ENCODE data around the gene ZNRF3.
"Not testable (repeated sequence)": the region's sequence is repeated elsewhere in the genome, so short reads cannot be mapped to it uniquely, and the experiment has no call there.

The ZNRF3 gene

DNA sequence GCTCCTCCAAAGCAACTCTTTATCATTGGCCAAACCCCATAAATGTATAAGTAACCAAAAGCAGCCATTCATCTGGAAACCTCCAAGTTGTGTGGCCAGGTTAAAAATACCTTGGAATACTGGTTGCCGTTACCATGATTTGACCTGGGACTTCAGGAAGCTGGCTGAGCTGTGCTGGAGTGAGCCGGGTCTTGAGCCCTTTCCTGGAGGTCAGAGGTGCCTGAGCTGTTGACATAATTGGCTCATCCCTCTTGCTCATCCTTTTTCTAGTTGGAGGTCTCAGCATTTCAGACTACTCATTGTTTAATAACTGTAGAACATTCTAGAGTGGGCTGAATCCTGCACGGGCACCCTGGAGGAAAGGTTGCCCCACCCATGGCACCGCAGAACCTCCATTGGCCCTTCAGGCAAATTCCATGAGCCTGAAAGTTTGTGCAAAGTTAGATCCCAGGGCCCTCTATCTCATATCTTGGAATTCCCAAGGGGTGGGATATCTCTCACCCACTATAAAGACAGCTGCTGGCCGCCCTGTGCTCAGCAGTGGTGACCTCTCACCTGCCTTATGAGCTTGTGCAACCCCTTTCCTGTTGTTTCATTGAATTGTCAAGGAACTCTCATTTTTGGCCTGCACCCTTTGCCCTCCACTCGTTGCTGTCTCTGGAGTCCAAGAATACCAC is 101.2 kb downstream of the ZNRF3 start:
- no peak for DNase-seq (ENCODE audit: low read depth)

DNA sequence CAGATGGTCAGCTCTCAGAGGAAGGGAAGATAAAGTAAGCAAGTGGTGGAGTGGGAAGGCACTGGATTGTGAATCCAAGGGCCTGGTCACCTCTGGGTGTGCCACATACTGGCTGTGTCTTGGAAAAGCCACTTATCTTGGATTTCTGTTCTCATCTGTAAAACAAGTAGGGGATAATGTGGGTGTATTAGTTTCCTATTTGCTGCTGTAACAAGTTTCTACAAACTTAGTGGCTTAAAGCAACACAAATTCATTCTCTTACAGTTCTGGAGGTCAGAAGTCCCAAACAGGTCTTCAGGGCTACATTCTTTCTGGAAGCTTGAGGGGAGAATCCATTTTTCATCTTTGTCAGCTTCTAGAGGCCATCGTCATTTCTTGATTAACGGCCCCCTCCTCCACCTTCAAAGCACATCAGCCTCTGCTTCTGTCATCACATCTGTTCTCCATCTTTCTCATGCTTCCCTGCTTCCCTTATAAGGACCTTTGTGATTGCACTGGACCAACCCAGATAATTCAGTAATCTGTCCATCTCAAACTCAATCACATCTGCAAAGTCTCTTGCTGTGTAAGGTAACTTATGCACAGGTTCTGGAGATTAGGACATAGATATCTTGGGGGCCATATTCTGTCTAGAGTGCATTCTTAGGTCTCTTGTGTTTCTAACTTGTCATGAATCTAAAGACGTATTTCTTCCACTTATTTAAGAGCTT is 102.4 kb downstream of the ZNRF3 start:
- DNase-seq (ENCODE audit: low read depth) = no peak

DNA sequence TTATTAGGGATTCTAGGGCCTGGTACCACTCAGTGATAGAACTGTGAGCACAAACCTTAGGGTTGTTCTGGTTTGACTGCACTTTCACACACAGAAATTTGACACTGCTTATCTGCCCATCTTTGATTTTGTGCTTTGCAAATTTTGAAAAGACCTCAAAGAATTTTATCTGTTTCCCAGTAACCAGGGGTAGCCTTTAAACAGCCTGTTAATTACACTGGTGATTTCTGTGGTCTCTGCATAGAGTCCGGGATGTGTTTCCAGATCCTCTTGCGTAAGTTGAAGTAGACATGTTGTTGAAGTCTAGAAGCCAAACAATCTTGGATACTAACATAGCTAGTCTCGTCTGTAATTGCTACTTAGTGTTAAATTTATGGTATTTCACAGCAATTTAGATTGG is 103.0 kb downstream of the ZNRF3 start:
- DNase-seq (ENCODE audit: low read depth) = no peak

DNA sequence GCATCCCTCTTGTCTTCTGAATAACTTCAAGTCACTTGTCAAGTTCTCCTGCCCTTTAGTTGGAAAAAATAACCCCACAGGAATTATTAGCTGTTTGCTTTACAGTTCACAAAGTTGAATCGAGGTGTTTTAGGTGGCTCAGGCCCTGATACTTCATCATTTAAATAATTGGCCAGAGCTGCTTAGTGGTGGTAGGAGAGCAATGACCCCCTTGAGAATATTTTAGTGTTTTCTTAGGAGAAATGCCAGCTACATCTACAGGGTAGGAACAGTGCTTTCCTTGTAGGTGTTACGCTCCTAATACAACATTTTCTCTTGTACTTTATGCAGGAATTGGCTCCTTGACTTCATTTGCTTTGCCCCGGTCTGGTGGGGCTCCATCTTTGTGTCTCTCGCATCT is 105.1 kb downstream of the ZNRF3 start:
- no peak for DNase-seq (ENCODE audit: low read depth)

DNA sequence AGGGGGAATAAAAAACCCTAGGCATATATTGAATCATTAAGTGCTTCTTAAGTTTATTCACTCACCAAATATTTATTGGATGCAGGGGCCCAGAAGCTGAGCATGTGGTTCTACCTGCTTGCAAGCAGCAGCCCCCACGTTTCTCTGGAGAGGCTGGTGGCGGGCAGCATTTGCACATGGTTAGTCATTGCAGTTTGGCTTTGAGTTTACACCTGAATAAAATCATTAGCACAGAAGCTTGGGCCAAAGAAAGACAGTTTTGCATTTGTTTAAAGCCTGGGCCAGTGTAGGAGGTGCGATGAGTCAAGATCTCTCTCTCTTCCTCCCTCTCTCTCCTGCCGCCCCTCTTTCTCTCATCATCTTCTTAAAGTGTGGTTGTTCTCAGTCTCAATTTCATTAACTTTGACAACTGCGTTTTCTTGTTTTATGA is 105.7 kb downstream of the ZNRF3 start:
- DNase-seq (ENCODE audit: low read depth) = no peak

DNA sequence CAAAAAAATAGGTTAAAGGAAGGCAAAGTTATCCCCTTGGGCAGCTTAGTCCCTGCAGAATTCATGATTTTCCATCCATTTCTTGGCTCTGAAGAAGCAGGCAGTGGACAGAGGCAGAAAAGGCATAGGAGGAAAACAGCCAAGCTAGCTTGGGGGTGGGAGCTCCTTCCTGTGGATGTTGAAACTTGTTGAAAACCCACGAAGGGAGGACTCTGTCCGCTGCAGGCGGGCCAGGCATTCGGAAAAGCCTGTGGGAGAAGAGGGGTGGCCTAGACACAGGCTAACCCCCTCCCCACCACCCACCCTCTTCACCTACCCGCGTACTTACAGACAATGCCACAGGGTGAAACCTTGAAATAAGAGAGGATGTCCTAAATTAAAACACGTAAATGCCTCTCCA is 106.1 kb downstream of the ZNRF3 start:
- no peak for DNase-seq (ENCODE audit: low read depth)

DNA sequence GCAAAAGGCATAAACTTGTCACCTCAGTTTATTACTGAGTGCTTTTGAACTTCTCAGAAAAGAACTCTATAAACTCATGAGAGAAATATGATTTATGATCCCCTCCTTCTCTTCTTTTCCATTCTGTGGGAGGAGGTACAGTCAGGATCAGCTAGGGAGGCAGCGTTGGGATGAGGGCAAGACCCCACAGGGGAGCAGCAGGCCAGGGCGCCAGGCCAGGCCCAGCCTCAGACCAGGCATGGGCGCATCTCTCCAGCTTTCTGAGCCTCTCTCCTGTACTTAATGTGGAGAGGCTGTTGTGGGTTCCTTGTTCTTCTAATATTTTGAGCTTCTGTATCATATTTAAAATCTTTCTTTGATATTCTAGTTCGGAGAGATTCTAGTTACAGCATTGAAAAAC is 106.5 kb downstream of the ZNRF3 start:
- DNase-seq (ENCODE audit: low read depth) = no peak

DNA sequence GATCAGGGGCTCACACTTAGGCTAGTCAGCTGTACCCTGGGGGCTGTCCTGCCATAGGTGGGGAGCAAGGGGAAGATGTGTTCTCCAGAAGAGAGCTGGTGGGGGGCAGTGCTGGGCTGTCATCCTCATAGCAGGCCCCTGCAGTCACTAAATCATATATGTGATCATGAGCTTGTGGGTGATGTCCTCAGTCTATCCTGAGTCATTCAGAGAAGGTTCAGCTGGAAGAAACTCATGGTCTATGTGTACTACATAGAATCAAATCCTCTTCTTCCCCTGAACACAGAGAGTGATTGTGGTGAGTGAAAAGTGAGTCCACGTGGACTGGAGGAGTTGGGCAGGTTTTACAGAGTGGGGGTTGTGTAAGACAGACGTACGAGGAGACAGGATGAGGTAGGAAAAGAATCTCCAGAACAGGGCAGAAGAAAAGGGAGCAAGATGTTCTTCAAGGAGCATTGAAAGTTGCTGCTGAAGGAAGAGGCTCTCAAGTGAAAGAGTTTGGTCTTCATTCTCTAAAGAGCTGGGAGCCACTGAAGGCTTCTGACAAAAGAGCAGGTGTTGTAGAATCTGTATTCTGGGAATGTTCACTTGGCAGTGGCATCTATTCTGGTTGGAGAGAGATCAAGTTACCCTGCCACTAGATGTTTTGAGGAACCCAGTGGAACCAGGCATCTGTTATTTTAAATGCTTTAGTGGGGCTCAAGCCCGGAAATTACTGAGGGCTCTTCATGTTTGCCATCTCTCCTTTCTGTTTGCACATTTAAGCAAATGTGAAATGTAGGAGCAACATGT is 109.4 kb downstream of the ZNRF3 start:
- no peak for DNase-seq (ENCODE audit: low read depth)

DNA sequence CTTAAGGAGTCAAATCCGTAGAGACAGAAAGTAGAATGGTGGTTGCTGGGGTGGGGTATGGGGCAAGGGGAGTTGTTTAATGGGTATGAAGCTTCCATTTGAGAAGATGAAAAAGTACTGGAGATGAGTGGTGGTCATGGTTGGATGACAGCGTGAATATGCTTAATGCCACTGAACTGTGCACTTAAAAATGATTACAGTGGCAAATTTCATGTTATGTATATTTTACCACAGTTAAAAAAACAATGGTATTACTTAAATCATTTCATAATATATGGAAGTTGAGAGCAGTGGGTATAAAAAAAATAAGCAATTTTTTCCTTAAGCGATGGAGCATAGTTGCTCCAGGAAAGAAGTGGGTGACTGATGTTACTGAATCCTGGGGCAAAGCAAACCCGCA is 111.2 kb downstream of the ZNRF3 start:
- no peak for DNase-seq (ENCODE audit: low read depth)

DNA sequence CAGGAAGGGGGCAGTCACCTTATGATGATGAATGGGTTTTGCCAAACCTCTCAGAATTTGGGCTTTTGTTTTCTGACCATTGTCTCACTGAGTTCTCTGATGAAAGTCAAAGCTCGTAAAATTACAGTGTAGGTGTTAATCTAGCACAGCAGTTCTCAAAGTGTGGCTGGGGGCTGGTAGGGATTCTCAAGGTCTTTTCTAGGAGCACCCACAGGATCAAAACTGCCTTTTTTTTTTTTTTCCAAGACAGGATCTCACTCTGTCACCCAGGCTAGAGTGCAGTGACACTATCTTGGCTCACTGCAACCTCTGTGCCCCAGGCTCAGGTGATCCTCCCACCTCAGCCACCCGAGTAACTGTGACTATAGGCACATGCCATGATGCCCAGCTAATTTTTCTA is 112.2 kb downstream of the ZNRF3 start:
- DNase-seq (ENCODE audit: low read depth) = no peak

DNA sequence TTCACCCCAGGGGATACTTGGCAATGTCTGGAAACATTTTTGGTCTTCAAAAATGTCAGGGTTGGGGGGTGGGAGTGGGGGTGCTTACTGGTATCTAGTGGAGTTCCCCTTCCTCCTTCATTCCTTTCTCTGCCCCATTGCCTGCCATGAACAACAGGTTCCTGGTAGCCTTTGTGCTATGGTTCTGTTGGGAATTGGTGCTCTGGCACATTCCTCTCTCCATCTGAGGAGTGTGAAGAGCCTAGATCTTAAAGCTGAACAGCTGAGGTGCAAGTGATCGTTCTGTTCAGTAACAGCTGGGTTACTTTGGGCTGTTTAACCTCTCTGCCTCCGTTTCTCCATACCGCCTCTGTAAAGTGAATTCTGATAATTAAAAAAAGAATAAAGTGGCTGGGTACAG is 114.0 kb downstream of the ZNRF3 start:
- no peak for DNase-seq (ENCODE audit: low read depth)

DNA sequence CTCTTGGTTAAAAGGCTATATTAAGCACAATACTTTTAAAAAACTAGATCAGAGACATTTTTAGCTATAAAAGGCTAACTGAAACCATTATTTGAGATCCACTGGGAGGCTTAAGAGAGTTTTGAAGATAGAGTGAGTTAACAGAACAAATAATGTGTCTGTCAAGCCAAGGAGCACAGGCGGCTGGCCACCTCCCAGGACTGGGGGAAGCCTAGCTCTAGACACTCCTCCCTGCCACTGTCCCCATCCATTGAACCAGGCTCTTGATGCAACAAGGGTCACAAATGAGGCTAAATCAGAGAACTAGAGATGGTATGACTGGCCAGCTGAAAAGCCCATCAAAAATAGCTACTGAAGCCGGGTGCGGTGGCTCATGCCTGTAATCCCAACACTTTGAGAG is 115.3 kb downstream of the ZNRF3 start:
- DNase-seq (ENCODE audit: low read depth) = no peak

DNA sequence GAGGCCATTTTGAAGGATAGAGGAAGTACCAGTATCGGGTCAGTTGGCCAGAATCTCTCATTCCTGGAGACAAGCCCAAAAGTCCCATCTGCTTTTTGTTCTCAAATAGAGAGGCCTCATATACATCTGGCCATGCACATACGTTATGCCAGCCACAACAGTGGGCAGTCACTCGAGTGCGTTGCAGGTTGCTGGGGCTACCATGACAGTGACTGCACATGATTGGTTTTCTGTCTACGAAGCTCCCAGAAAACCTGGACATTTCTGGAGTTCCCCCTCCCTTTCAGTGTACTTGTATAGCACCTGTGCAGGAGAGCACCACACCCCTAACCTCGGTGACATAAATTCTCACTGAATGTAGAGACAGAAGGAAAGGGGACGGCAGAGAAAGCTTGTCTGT is 116.1 kb downstream of the ZNRF3 start:
- no peak for DNase-seq (ENCODE audit: low read depth)

DNA sequence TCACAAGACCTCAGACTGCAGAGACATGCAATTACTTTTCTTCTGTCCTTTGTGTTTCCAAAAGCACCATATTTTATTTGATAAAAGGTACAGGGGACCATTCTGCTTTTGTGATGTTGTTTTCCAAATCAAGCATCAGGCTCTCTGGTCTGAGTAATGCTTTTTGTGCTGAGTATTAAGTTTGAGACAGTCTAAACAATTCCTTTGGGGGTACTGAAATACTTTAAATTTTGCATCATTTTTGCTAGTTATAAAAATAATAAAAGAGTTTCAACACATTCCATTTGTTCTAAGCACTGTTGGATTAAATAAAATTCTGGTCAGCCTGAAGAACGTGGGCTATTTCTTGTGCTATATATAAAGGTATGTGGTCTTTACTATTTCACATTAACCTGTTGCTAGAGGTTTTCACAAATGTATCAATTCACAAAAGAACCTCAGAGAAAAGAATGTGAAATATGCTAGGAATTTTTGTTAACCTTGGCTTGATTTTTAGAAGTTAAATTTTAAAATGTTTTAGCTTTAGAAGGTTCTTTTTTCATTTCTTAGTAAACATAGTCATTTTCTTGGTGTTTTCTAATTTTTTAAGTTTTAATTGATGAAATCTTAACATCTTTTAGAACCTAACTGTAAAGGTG is 116.7 kb downstream of the ZNRF3 start:
- no peak for DNase-seq (ENCODE audit: low read depth)

DNA sequence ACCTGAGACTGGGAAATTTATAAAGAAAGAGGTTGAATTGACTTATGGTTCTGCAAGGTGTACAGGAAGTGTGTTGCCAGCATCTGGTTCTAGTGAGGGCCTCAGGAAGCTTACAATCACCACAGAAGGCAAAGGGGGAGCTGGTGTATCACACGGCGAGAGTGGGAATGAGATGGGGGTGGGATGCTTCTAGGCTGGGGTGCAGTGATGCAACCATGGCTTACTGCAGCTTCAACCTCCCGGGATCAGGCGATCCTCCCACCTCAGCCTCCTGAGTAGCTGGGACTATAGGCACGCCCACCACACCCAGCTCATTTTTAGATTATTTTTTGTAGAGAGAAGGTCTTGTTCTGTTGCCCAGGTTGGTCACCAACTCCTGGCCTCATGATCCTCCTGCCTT is 117.3 kb downstream of the ZNRF3 start:
- DNase-seq (ENCODE audit: low read depth) = no peak

DNA sequence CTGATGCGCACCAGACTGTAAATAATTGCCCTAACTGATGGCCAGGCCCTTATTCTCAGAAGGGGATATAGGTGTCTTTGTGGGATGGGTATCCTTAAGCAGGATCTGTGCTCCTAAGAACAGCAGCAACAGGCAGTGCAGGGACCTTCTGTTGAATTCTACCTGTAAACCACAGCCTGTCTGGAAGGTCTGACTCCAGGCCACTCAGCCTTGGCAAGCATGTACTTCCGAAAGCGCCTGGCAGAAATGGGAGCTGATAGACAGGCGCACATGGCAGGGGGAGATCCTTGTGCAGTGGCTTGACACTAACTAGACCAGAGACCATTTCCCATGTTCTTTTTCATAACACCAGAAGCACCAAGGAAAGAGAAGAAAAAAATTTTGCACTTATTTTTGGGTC is 119.2 kb downstream of the ZNRF3 start:
- no peak for DNase-seq (ENCODE audit: low read depth)

DNA sequence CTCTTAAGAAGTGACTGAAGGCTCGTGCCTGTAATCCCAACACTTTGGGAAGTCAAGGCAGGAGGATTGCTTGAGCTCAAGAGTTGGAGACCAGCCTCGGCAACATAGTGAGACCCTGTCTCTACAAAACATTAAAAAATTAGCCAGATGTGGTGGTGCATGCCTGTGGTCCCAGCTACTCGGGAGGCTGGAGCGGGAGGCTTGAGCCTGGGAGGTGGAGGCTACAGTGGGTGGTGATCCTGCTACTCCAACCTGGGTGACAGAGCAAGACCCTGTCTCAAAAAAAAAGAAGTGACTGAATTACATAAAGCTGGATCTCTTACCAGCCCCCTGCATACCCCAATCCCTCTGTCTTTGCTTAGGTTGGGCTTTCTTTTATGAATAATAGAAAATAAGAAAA is 120.2 kb downstream of the ZNRF3 start:
- DNase-seq (ENCODE audit: low read depth) = no peak

DNA sequence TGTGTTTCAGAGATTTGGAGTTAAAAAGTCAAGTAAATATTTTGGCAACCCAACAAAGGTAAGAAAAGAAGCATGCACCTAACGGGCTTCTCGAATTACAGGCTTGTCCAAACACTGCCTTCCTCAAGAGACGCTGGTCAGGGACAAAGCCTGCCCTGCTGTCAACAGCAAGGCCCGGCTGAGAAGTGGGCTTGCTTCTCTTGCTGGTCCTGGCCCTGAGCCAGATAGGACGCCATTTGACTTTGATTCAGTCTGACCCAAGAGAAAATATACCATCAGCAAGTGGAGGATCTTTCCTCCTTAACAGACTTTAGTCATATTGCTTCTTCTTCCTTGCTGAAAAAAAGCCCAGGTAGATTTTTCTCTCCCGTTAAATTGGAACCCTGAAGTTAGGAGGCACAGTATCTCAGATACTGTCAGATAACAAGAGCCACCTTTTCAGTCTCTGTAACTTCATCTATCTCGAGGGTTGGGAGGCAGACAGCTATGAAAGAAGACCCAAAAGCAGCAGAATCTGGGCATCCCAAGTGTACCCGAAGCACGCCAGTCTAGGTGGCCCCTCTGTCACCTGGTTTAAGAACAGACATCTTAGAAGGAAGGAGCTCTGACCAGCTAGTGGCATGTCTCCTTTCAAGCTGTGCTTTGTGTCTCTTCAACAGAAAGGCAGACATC is 120.7 kb downstream of the ZNRF3 start:
- DNase-seq (ENCODE audit: low read depth) = no peak

DNA sequence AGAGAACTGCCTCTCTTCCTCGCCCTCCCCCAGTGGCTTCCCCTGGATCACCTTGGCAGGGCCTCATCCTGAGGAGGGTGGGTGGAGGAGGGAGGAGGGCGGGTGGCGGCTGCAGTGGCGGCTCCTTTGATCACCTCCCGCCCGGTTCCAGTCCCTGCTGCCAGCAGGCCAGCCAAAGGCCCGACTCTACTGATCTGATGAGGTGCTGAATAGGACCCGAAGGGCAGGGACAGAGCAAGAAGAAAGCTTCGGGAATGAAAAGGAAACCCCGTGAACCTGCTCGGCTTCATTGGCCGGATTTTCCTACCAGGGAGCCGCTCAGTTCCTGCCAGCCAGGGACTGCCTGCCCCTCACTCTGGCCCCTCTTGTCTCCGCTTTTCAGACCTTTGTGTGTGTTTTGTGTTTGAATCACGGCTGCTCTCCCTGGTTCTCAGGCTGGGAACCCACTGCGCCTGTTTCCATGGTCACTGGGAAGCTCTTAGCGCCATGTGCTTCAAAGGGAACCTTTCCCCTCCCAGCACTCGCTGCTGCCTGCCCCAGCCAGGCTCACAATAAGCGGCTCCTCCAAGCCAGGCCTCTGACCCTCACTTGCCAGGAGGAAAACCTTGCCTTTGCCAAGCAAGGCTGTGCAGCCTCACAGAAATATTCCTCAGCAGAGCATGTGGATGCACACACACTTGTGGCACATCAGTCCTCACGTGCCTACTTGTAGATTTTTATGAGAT is 121.4 kb downstream of the ZNRF3 start:
- DNase-seq (ENCODE audit: low read depth) = no peak

DNA sequence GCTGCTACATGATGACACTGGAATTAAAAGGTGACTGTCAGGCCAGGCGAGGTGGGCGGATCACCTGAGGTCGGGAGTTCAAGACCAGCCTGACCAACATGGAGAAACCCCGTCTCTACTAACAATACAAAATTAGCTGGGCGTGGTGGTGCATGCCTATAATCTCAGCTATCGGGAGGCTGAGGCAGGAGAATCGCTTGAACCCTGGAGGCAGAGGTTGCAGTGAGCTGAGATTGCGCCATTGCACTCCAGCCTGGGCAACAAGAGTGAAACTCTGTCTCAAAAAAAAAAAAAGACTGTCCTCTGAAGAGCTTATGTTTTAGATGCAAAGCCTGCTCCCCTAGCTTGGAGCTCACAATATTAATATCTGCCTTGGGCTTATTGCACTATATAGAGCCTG is 122.4 kb downstream of the ZNRF3 start:
- not testable (repeated sequence) for DNase-seq (ENCODE audit: low read depth)

DNA sequence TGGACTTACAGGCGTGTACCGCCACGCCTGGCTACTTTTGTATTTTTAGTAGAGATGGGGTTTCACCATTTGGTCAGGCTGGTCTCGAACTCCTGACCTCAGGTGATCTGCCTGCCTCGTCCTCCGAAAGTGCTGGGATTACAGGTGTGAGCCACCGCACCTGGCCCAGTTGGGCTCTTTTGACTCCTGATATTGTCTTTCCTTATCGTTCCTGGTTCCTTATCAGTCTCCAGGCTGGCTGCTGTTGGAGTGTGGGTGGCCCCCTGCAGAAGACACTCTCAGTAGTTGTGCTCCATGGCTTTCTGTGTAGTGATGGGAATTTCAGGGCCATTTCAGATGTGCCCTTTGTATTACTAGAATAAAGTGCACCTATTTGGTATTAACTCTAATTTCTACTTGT is 123.0 kb downstream of the ZNRF3 start:
- DNase-seq (ENCODE audit: low read depth) = no peak

DNA sequence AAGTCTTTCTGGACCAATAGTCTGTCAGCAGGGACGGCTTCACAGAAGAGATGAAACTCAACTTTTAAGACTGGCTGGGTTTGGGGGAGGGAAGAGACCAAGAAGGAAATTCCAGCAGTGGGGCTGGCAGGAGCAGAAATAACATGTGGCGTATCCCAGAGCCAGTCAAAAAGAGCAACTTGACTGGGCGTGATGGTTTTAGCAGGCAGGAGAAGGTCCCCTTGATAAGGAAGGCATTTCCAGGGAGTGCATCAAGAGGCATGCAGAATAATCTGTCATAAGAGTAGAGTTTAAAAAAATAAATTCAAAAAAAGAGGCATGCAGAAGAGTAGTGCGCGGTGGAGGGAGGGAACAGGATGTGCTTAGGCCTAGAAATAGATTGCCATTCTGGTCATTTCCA is 125.8 kb downstream of the ZNRF3 start:
- no peak for DNase-seq (ENCODE audit: low read depth)
